HG02678 (cell line): ENCODE data around the gene LMTK3.
"Not testable (repeated sequence)": the region's sequence is repeated elsewhere in the genome, so short reads cannot be mapped to it uniquely, and the experiment has no call there.

Experiments used
- ATAC-seq: cut with Tn5 transposase; IDR thresholded peaks from one replicate; pipeline ENCODE4 v1.9.1; 2021; ENCODE audit warnings: mild to moderate bottlenecking, moderate library complexity; ENCODE audit not compliant: unreplicated experiment

The LMTK3 gene

DNA sequence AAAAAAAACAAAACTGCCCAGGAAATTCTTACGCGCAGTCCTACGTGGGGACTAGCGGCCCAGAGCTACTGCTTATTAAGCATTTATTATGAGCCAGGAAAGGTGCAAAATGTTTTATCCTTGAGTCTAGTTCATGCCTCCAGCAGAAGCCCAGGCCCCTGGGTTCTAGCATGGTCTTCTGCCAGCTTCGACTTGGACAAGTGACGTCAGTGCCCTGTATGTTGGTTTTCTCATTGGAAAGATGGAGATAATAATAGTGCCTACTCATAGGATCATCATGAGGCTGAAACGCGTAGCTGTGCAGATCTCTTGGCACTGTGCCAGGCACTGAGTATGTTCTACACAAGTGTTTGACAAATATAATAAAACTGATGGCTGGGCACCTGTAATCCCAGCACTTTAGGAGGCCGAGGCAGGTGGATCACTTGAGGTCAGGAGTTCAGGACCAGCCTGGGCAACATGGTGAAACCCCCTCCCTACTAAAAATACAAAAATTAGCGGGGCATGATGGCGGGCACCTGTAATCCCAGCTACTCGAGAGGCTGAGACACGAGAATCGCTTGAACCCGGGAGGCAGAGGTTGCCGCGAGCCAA, 28.0 kb upstream of the LMTK3 start:
- ATAC-seq, result no peak

DNA sequence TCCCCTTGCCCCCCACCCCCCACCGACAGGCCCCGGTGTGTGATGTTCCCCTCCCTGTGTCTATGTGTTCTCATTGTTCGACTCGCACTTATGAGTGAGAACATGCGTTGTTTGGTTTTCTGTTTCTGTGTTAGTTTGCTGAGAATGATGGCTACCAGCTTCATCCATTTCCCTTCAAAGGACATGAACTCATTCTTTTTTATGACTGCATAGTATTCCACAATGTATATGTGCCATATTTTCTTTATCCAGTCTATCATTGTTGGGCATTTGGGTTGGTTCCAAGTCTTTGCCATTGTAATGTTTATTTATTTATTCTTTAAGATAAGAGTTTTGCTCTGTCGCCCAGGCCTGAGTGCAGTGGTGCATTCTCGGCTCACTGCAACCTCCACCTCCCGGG, 26.4 kb upstream of the LMTK3 start:
- ATAC-seq, result not testable (repeated sequence)

GRCh38 chr19:48537541-48537940, 25.9 kb upstream of the LMTK3 start:
- no peak for ATAC-seq

- ATAC-seq, result no peak
Measured at GRCh38 chr19:48533770-48534169, 22.1 kb upstream of the LMTK3 start.

- no peak for ATAC-seq
Measured at GRCh38 chr19:48530770-48531169, 19.1 kb upstream of the LMTK3 start.

DNA sequence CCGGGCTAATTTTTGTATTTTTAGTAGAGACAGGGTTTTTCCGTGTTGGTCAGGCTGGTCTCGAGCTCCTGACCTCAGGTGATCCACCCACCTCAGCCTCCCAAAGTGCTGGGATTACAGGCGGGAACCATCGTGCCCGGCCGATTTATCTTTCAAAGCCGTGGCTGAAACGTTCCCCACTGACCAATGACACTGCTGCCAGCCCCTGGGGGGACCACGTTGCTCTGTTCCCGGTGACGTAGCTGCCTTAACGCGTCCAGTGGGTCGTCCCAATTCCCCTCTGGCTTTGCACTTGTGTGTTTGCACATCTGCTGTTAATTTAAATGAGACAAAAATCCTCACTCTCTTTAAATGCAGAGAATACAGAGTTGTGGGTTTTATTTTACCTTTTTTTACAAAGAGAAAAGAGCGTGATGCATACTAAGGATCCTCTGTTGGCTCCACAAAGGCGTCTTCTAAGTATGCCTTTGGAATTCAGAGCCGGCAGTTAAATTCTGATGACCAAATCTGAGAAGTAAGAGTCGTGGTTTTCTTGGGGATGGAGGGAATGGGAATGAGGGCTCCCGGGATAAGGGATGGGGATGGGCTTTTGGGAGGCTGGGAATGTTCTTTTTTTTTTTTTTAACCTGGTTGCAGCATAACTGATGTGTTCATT, 18.6 kb upstream of the LMTK3 start:
- ATAC-seq, result no peak

DNA sequence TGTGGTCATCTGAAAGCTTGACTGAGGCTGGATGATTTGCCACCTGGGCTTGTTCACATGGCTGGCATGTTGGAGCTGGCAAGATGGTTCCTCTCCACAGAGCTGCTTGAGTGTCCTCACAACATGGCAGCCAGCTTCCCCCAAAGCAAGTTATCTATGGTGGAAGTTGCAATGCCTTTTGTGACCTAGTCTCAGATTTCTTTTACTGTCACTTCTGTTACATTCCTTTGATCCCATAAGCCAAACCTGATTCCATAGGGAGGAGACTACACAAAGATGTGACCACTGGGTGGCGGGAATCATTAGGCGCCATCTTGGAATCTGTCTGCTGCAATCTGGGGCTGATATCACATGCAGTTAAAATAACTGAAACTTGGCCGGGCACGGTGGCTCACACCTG, 17.5 kb upstream of the LMTK3 start:
- ATAC-seq, result no peak

GRCh38 chr19:48524732-48525131, 13.1 kb upstream of the LMTK3 start:
- ATAC-seq, result no peak

DNA sequence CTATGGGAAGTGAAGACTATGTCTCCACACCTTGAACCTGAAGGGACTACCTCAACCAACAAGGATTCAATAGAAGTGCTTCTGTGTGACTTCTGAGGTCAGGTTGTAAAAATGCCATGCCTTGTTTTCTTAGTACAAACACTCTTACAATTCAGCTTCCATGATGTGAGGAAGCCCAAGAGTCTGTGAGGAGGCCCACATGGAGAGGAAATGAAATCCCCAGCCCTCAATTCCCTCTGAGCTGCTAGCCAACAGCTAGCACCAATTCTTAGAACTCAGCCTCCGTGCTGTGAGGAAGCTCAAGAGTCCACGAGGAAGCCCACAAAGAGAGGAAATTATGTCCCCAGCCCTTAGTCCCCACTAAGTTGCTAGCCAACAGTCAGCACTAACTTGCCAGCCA, 12.6 kb upstream of the LMTK3 start:
- no peak for ATAC-seq

DNA sequence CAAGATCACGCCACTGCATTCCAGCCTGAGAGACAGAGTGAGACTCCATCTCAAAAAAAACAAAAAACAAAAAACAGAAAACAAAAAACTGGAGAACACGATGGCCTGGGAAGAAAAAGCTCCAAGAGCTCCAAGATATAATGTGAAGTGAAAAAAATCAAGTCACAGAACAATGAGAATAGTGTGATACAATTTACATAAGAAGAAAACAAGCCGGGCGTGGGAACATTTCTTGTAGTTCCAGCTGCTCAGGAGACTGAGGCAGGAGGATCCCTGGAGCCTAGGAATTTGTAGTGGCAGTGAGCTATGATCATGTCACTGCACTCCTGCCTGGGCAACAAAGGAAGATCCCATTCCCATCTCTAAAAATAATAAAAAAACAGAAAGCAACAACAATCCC, 8.5 kb upstream of the LMTK3 start:
- ATAC-seq, result no peak

DNA sequence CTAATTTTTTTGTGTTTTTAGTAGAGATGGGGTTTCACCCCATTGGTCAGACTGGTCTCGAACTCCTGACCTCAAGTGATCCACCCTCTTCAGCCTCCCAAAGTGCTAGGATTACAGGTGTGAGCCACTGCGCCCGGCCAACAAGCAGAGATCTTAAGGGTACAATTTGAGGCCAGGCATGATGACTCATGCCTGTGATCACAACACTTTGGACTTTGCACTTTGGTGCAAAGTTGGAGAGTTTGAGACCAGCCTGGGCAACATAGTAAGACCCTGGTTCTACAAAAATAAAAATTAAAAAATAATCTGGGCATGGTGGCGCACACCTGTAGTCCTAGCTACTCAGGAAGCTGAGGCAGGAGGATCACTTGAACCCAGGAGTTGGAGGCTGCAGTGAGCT, 7.8 kb upstream of the LMTK3 start:
- not testable (repeated sequence) for ATAC-seq

GRCh38 chr19:48518207-48518606, 6.6 kb upstream of the LMTK3 start:
- no peak for ATAC-seq

- ATAC-seq, result no peak
Measured at GRCh38 chr19:48516536-48516935, 4.9 kb upstream of the LMTK3 start.

GRCh38 chr19:48514123-48514458, 2.5 kb upstream of the LMTK3 start:
- no peak for ATAC-seq

DNA sequence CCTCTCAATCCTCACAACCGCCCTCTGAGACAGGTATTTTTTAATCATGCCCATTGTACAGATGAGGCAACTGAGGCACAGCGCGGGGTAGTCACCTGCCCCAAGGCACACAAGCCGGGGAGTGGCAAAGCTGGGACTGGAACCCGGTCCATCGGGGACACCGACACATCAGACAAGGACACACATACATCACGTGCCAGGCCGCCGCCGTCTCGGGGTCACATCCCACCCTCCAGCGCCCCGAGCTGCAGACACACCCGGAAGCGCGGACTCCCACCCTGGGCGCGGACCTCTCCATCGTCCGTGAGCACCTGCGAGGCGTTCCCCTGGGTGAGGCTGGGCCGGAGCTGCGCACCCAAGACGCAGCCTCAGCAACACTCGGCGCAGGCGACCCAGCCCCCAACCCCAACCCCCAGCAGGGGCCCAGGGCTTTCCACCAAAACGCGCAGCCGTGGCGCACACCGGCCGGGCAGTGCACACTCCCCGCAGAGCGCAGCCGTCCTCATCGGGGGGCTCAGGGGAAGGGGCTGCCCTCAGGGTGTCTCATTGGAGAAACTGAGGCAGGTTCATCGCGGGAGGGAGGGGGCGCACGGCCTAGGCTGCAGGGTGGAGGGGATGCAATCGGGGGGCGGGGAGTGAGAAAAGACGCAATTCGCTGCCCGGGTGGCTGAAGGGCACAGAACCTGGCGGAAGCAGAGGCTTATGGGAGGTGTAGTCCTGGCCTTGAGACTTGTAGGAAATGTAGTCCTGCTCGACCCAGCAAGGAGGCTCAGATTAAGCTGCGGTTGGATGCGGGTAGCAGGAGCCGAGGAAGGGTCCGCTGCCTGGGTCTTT, 1.9 kb upstream of the LMTK3 start:
- ATAC-seq, result peak; percentile 49

GRCh38 chr19:48512504-48513288, 1.1 kb upstream of the LMTK3 start:
- no peak for ATAC-seq

DNA sequence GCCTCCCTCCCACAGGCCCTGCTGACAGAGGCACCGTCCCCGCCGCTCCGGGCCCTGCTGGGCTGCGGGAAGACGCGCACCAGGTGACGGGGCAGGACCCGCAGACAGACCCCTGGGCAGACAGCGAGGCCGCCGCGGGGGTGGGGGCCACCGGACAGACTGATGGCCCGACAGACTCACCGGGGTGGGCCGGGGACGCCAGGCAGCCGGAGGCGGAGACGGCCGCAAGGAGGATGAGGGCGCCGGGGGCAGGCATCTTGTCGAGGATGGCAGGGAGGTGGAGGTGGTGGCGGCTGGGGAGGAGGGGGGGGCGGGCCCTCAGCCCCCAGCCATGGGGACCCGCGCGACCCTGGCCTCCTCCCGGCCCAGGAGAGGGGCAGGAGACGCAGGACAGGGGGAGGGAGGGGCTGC, 309 bp downstream of the LMTK3 start:
- no peak for ATAC-seq

- peak; percentile 42 for ATAC-seq
Measured at GRCh38 chr19:48510421-48511268, 990 bp downstream of the LMTK3 start.

GRCh38 chr19:48509467-48510194, 2.0 kb downstream of the LMTK3 start:
- no peak for ATAC-seq
